Measurements from ENCODE around the gene ITSN1. TPM values are rescaled to one million over a fixed set of nuclear protein-coding genes. Genes with fewer than 3 reads are reported as not detected.

Gene ITSN1
- total and polyA plus RNA-seq, 8 donors: 6.0 to 83.5 (median 25.4) TPM

GRCh38 chr21:33655588-33656221 is 13.4 kb downstream of the ITSN1 start:
- DNase-seq: peak in 1 of 2 donors; percentile 88
- H3K9me3 ChIP-seq: no peaks in the 10 kb centered on the region
- H3K27me3 ChIP-seq: no peaks in the 10 kb centered on the region
- H3K27ac ChIP-seq: peak overlapping the region; percentile 61 to 76 (median 64)
- H3K4me3 ChIP-seq: no peak overlapping the region
- intact Hi-C loops (cut with DNase I; ENCODE audit: low total_unique reads): no loop called here
- H3K4me1 ChIP-seq: peaks cover 28 to 64% (median 52%) of the 10 kb centered on the region in 4 donors
- no peaks in the 10 kb centered on the region for H3K36me3 ChIP-seq
- 32 to 48% (median 41%) methylated on average over 8 of the region's 8 CpGs for WGBS, 5 donors
- TF ChIP-seq POLR2AphosphoS5 (IDR thresholded peaks at IDR 0.05) (peak in 1 of 3 donors; percentile 49), EP300 (IDR thresholded peaks at IDR 0.05) (no peak), CTCF (IDR thresholded peaks at IDR 0.05) (no peak), POLR2A (IDR thresholded peaks at IDR 0.05) (no peak)

- no peak overlapping the region for H3K4me3 ChIP-seq
- H3K27me3 ChIP-seq: no peaks in the 10 kb centered on the region
- H3K27ac ChIP-seq: peak overlapping the region in 4 of 5 donors; percentile 24 to 67 (median 61)
- DNase-seq: peak in 1 of 2 donors; percentile 39
- intact Hi-C loops (cut with DNase I; ENCODE audit: low total_unique reads): no loop called here
- no peaks in the 10 kb centered on the region for H3K36me3 ChIP-seq
- TF ChIP-seq EP300 (IDR thresholded peaks at IDR 0.05): no peak
- TF ChIP-seq POLR2AphosphoS5 (IDR thresholded peaks at IDR 0.05): no peak
- no peak for TF ChIP-seq POLR2A (IDR thresholded peaks at IDR 0.05)
- no peak for TF ChIP-seq CTCF (IDR thresholded peaks at IDR 0.05)
- 45 to 67% (median 58%) methylated on average over 8 of the region's 8 CpGs for WGBS, 5 donors
- H3K4me1 ChIP-seq: peaks cover 26 to 64% (median 46%) of the 10 kb centered on the region in 4 donors
- no peaks in the 10 kb centered on the region for H3K9me3 ChIP-seq
These were observed 15.0 kb downstream of the ITSN1 start for GRCh38 chr21:33657124-33657820.

GRCh38 chr21:33658919-33659567 is 16.7 kb downstream of the ITSN1 start:
- Histone ChIP-seq H3K36me3 (no peaks in the 10 kb centered on the region), H3K9me3 (no peaks in the 10 kb centered on the region), H3K27ac (no peak overlapping the region), H3K27me3 (no peaks in the 10 kb centered on the region), H3K4me1 (peaks cover 26 to 81% (median 50%) of the 10 kb centered on the region in 4 donors), H3K4me3 (no peak overlapping the region)
- intact Hi-C loops (cut with DNase I; ENCODE audit: low total_unique reads): no loop called here
- DNase-seq: no peak
- TF ChIP-seq POLR2A (IDR thresholded peaks at IDR 0.05): no peak
- 86 to 93% (median 90%) methylated on average over 7 of the region's 7 CpGs for WGBS, 5 donors

GRCh38 chr21:33659568-33659949 is 17.3 kb downstream of the ITSN1 start:
- TF ChIP-seq POLR2AphosphoS5 (IDR thresholded peaks at IDR 0.05): no peak
- no peak for TF ChIP-seq CTCF (IDR thresholded peaks at IDR 0.05)
- no peak for TF ChIP-seq EP300 (IDR thresholded peaks at IDR 0.05)
- TF ChIP-seq POLR2A (IDR thresholded peaks at IDR 0.05): no peak
- H3K9me3 ChIP-seq: no peaks in the 10 kb centered on the region
- H3K27ac ChIP-seq: peak overlapping the region in 2 of 5 donors; percentile 20 to 23
- no peak for DNase-seq
- intact Hi-C loops (cut with DNase I; ENCODE audit: low total_unique reads): no loop called here
- WGBS, 5 donors: 80 to 96% (median 90%) methylated on average over 1 of the region's 1 CpG
- no peaks in the 10 kb centered on the region for H3K36me3 ChIP-seq
- no peak overlapping the region for H3K4me3 ChIP-seq
- H3K27me3 ChIP-seq: no peaks in the 10 kb centered on the region
- H3K4me1 ChIP-seq: peaks cover 26 to 78% (median 49%) of the 10 kb centered on the region in 4 donors
